ENCODE results near the gene BPTF. TPM values are rescaled to one million over a fixed set of nuclear protein-coding genes. Genes with fewer than 3 reads are reported as not detected.
A peak's percentile ranks its signal among the peaks of the same experiment; 100 is the strongest.

Gene BPTF
- total and polyA plus RNA-seq, 2 of the 8 experiments (the other 6 are each of a cell fraction or from before 2014, with no cell fraction given), result 107 to 228 TPM

DNA sequence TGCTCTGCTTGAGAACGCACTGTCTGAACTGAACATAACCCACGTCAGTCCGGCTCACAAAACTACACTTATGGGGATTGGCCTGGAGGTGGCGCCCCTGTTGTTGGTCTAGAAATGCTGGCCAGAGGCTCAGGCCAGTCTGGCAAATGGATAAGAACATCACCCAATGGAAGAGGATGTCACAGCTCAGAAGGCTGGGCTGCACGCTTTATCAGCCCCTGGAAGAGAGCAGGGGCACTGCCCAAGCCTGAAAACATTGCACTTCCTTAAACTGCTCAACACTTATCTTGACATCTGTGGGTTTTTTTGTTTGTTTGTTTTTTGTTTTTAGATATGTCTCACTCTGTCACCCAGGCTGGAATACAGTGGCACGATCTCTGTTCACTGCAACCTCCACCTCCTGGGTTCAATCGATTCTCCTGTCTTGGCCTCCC is 24.8 kb upstream of the BPTF start (continued):
- TF ChIP-seq CHD7 (IDR thresholded peaks at IDR 0.05; ENCODE audit: insufficient replicate concordance, low read length), result no peak
- TF ChIP-seq PHF8 (conservative IDR thresholded peaks at IDR 0.05; ENCODE audit: low read depth, low read length), result no peak
- no peak for TF ChIP-seq TCF12 (IDR thresholded peaks at IDR 0.05; ENCODE audit: low read depth, low read length)
- no peak for TF ChIP-seq MAX (IDR thresholded peaks at IDR 0.05)
- TF ChIP-seq CBX8 (IDR thresholded peaks at IDR 0.05; ENCODE audit: borderline replicate concordance, low read depth, low read length), result no peak
- no peak for TF ChIP-seq SIX5 (IDR thresholded peaks at IDR 0.05; ENCODE audit: low read depth, low read length)
- no peak for TF ChIP-seq GTF2F1 (IDR thresholded peaks at IDR 0.05; ENCODE audit: borderline replicate concordance, low read depth, low read length)
- TF ChIP-seq KDM5A (IDR thresholded peaks at IDR 0.05; ENCODE audit: low read length), result no peak
- TF ChIP-seq CREB1 (IDR thresholded peaks at IDR 0.05), result peak; percentile 52; the same call in 1 of the 2 replicates
- TF ChIP-seq SIN3A (conservative IDR thresholded peaks at IDR 0.05 in 1 of 2, IDR thresholded peaks at IDR 0.05 in 1 of 2; ENCODE audit: low read depth in 1 of 2, low read length in 2 of 2), result no peak
